SK-N-SH (cell line): Measurements from ENCODE around the gene SPTBN1. TPM values are rescaled to one million over a fixed set of nuclear protein-coding genes. Genes with fewer than 3 reads are reported as not detected.

Experiments used
- CTCF ChIA-PET: fragments of 300-600, 350-600 bp; formaldehyde crosslinking; extraction: SDS; loops from one replicate; lab custom pipeline; 2021; lab: Yijun Ruan, JAX
- POLR2A ChIA-PET: fragments of 350-600 bp; sonication (Branson Sonifier 250); formaldehyde crosslinking; extraction: SDS; loops from one replicate; lab custom pipeline; 2020; ENCODE audit warnings: antibody characterized with exemption, inconsistent platforms; lab: Yijun Ruan, JAX
- DNase-seq: peaks from one replicate; pipeline ENCODE4 v3.0.0; 2012
- H2AFZ ChIP-seq: fragments of 200-600 bp; sonication (generic); 2 replicates; pipeline ENCODE4 v1.8.1; 2016; ENCODE audit warnings: antibody characterized with exemption, mild to moderate bottlenecking, low read depth
- H3F3A ChIP-seq: fragments of 200-600 bp; sonication (generic); replicated peaks from 2 replicates; pipeline ENCODE3; 2016; ENCODE audit warnings: antibody characterized with exemption, mild to moderate bottlenecking; ENCODE audit not compliant: insufficient read depth
- H3K27ac ChIP-seq, 2 experiments: fragments of 200-500 bp in 1 of 2; fragments of 200-600 bp in 1 of 2; sonication (Bioruptor generic) in 1 of 2; sonication (generic), shearing (Covaris generic) in 1 of 2; 2 replicates each; pipeline versions ENCODE4 v1.5.1 to v1.6.1; 2014 to 2016; ENCODE audit warnings: low read depth in 2 of 2, inconsistent platforms in 1 of 2, low read length in 1 of 2, mild to moderate bottlenecking in 1 of 2, mixed read lengths in 1 of 2
- H3K27me3 ChIP-seq: fragments of 200-600 bp; sonication (generic), shearing (Covaris generic); 2 replicates; pipeline ENCODE4 v1.6.1; 2016; ENCODE audit warnings: mixed run types; ENCODE audit not compliant: insufficient read depth
- H3K36me3 ChIP-seq, 2 experiments: fragments of 200-500 bp in 1 of 2; fragments of 200-600 bp in 1 of 2; sonication (Bioruptor generic) in 1 of 2; sonication (generic) in 1 of 2; replicated peaks in 1 of 2; 2 replicates each; pipeline versions ENCODE3 to v1.5.1; 2014 to 2016; ENCODE audit warnings: low read length in 1 of 2, mild to moderate bottlenecking in 1 of 2; ENCODE audit not compliant: insufficient read depth in 2 of 2, control insufficient read depth in 1 of 2
- H3K4me1 ChIP-seq, 2 experiments: fragments of 200-500 bp in 1 of 2; fragments of 200-600 bp in 1 of 2; sonication (Bioruptor generic) in 1 of 2; sonication (generic), shearing (Covaris generic) in 1 of 2; 2 replicates each; pipeline versions ENCODE4 v1.5.1 to v1.6.1; 2014 to 2016; ENCODE audit warnings: low read depth in 1 of 2, low read length in 1 of 2, mixed run types in 1 of 2; ENCODE audit not compliant: insufficient read depth in 2 of 2, control insufficient read depth in 1 of 2
- H3K4me2 ChIP-seq: fragments of 200-600 bp; sonication (generic), shearing (Covaris generic); 2 replicates; pipeline ENCODE4 v1.6.1; 2017; ENCODE audit warnings: mixed run types
- H3K4me3 ChIP-seq, 2 experiments: fragments of 200-500 bp in 1 of 2; fragments of 200-600 bp in 1 of 2; sonication (Bioruptor generic) in 1 of 2; sonication (generic), shearing (Covaris generic) in 1 of 2; 2 replicates each; pipeline versions ENCODE4 v1.5.1 to v1.8.1; 2014 to 2016; ENCODE audit warnings: low read depth in 2 of 2, inconsistent platforms in 1 of 2, low read length in 1 of 2, mild to moderate bottlenecking in 1 of 2, mixed read lengths in 1 of 2, moderate library complexity in 1 of 2
- H3K79me2 ChIP-seq: fragments of 200-600 bp; sonication (generic); 2 replicates; pipeline ENCODE4 v1.8.1; 2017; ENCODE audit warnings: mild to moderate bottlenecking; ENCODE audit not compliant: insufficient read depth
- H3K9ac ChIP-seq: fragments of 200-600 bp; sonication (generic); 2 replicates; pipeline ENCODE4 v1.6.1; 2017; ENCODE audit warnings: mixed run types
- H3K9me2 ChIP-seq: fragments of 200-600 bp; sonication (generic); 2 replicates; pipeline ENCODE4 v1.6.1; 2017; ENCODE audit warnings: mixed run types
- H3K9me3 ChIP-seq: fragments of 200-600 bp; sonication (generic); 2 replicates; pipeline ENCODE4 v1.6.1; 2017; ENCODE audit warnings: mixed run types, mild to moderate bottlenecking, moderate library complexity
- H4K20me1 ChIP-seq: fragments of 200-600 bp; sonication (generic); 2 replicates; pipeline ENCODE4 v1.6.1; 2017; ENCODE audit warnings: mild to moderate bottlenecking, mixed run types; ENCODE audit not compliant: insufficient read depth
- EP300 ChIP-seq, 2 experiments: IDR thresholded peaks; 2 replicates each; pipeline versions ENCODE4 v1.4.0 to v1.6.1; 2012; ENCODE audit warnings: borderline replicate concordance in 1 of 2, low read depth in 1 of 2, low read length in 1 of 2
- EZH2phosphoT487 ChIP-seq: fragments of 200-600 bp; sonication (generic); IDR thresholded peaks from 2 replicates; pipeline ENCODE4 v1.6.1; 2017; ENCODE audit warnings: low read depth, mixed run types, mild to moderate bottlenecking, antibody characterized with exemption, moderate library complexity, borderline replicate concordance
- GABPA ChIP-seq: IDR thresholded peaks from 2 replicates; pipeline ENCODE4 v1.4.0; 2012; ENCODE audit warnings: low read depth, mild to moderate bottlenecking
- GATA2 ChIP-seq: sonication (generic); formaldehyde crosslinking; IDR thresholded peaks from 2 replicates; pipeline ENCODE4 v1.5.0; 2020; ENCODE audit warnings: mild to moderate bottlenecking, missing genetic modification reagents
- JUND ChIP-seq: IDR thresholded peaks from 2 replicates; pipeline ENCODE4 v1.4.0; 2012
- MEF2A ChIP-seq: IDR thresholded peaks from 2 replicates; pipeline ENCODE4 v1.4.0; 2012; ENCODE audit warnings: low read depth, borderline replicate concordance
- RAD21 ChIP-seq: IDR thresholded peaks from 2 replicates; pipeline ENCODE4 v1.6.1; 2012; ENCODE audit warnings: mild to moderate bottlenecking, low read length
- RCOR1 ChIP-seq: fragments of 150-350 bp; IDR thresholded peaks from 2 replicates; pipeline ENCODE4 v1.6.1; 2017; ENCODE audit warnings: antibody characterized with exemption, low read length
- REST ChIP-seq: IDR thresholded peaks from 2 replicates; pipeline ENCODE4 v1.6.1; 2012; ENCODE audit warnings: mild to moderate bottlenecking, low read depth, low read length, moderate library complexity
- RFX5 ChIP-seq: IDR thresholded peaks from 2 replicates; pipeline ENCODE4 v1.6.1; 2012; ENCODE audit warnings: mild to moderate bottlenecking, improper control_type of control experiment, low read length
- SMC3 ChIP-seq: IDR thresholded peaks from 2 replicates; pipeline ENCODE4 v1.6.1; 2012; ENCODE audit warnings: low read depth, low read length, improper control_type of control experiment
- TCF12 ChIP-seq: IDR thresholded peaks from 2 replicates; pipeline ENCODE4 v1.4.0; 2012
- TEAD4 ChIP-seq: IDR thresholded peaks from 2 replicates; pipeline ENCODE4 v1.4.0; 2012; ENCODE audit warnings: mild to moderate bottlenecking, borderline replicate concordance; ENCODE audit not compliant: insufficient read depth
- USF1 ChIP-seq: IDR thresholded peaks from 2 replicates; pipeline ENCODE4 v1.4.0; 2012; ENCODE audit warnings: low read depth, borderline replicate concordance
- YY1 ChIP-seq: IDR thresholded peaks from 2 replicates; pipeline ENCODE4 v1.4.0; 2012; ENCODE audit warnings: low read depth, mild to moderate bottlenecking
- WGBS: methylation state at CpG from one replicate; pipeline ENCODE4 v1.1.6; 2017; ENCODE audit warnings: low lambda C conversion rate; 5-methylcytosine and 5-hydroxymethylcytosine counted together
- polyA plus RNA-seq, 3 experiments: library from polyadenylated mRNA; depleted of rRNA; stranded (reverse); fragments of >200 nt; gene quantifications; 2 replicates each; pipeline ENCODE4 v1.2.3, GENCODE V29; 2012
- TF ChIP-seq, protein P1 (sequence below): fragments of 200-600 bp; sonication (generic); IDR thresholded peaks from 2 replicates; pipeline ENCODE4 v1.6.1; 2017; ENCODE audit warnings: antibody characterized with exemption, mild to moderate bottlenecking, moderate library complexity
- TF ChIP-seq, protein P2 (sequence below): IDR thresholded peaks from 2 replicates; pipeline ENCODE4 v1.4.0; 2012; ENCODE audit warnings: low read depth

The SPTBN1 gene
- polyA plus RNA-seq, 1 of the 3 experiments (the other 2 are of a cell fraction): 29.1 TPM

GRCh38 chr2:54577944-54578647 lies 122.0 kb downstream of the SPTBN1 start:
- H3K9ac ChIP-seq: no peak overlapping the region
- no peaks in the 10 kb centered on the region for H3K27me3 ChIP-seq
- H4K20me1 ChIP-seq: peaks cover 74% of the 10 kb centered on the region
- WGBS: 62% methylated on average over 6 of the region's 6 CpGs
- CTCF ChIA-PET: interaction anchor here (0.8 kb wide), 1 partner anchor 196 kb away, joined by 3 read pairs; no protein-coding TSS in a partner anchor
- TF ChIP-seq JUND: no peak
- no peak for TF ChIP-seq RFX5
- no peak for TF ChIP-seq EP300 (IDR thresholded peaks at IDR 0.05; ENCODE audit: borderline replicate concordance in 1 of 2, low read depth in 1 of 2, low read length in 1 of 2)
- TF ChIP-seq TCF12: no peak
- no peak for TF ChIP-seq SMC3
- TF ChIP-seq RCOR1: no peak
- TF ChIP-seq TEAD4: no peak
- TF ChIP-seq, protein P1, sequence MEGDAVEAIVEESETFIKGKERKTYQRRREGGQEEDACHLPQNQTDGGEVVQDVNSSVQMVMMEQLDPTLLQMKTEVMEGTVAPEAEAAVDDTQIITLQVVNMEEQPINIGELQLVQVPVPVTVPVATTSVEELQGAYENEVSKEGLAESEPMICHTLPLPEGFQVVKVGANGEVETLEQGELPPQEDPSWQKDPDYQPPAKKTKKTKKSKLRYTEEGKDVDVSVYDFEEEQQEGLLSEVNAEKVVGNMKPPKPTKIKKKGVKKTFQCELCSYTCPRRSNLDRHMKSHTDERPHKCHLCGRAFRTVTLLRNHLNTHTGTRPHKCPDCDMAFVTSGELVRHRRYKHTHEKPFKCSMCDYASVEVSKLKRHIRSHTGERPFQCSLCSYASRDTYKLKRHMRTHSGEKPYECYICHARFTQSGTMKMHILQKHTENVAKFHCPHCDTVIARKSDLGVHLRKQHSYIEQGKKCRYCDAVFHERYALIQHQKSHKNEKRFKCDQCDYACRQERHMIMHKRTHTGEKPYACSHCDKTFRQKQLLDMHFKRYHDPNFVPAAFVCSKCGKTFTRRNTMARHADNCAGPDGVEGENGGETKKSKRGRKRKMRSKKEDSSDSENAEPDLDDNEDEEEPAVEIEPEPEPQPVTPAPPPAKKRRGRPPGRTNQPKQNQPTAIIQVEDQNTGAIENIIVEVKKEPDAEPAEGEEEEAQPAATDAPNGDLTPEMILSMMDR: no peak
- TF ChIP-seq YY1: no peak
- TF ChIP-seq GATA2 (CRISPR knock-in tag): no peak
- TF ChIP-seq, protein P2, sequence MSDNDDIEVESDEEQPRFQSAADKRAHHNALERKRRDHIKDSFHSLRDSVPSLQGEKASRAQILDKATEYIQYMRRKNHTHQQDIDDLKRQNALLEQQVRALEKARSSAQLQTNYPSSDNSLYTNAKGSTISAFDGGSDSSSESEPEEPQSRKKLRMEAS: no peak
- TF ChIP-seq EZH2phosphoT487: no peak
- TF ChIP-seq GABPA: no peak
- TF ChIP-seq RAD21: no peak
- H3K79me2 ChIP-seq: peaks cover 96% of the 10 kb centered on the region
- no peak for DNase-seq
- peak overlapping the region in 1 of 2 experiments; percentile 48; a peak in 2 of 4 replicates for H3K27ac ChIP-seq
- H3F3A ChIP-seq: peaks cover 8% of the 10 kb centered on the region
- H3K4me3 ChIP-seq: no peak overlapping the region
- H3K4me2 ChIP-seq: no peak overlapping the region
- no peaks in the 10 kb centered on the region for H3K9me3 ChIP-seq
- POLR2A ChIA-PET: no interaction called here
- H3K36me3 ChIP-seq: peaks cover 5 to 6% of the 10 kb centered on the region in 2 experiments
- H2AFZ ChIP-seq: no peak overlapping the region
- peaks cover 32 to 37% of the 10 kb centered on the region in 2 experiments for H3K4me1 ChIP-seq
- no peaks in the 10 kb centered on the region for H3K9me2 ChIP-seq

GRCh38 chr2:54578648-54579045 lies 122.5 kb downstream of the SPTBN1 start:
- POLR2A ChIA-PET: no interaction called here
- Histone ChIP-seq H3F3A (peaks cover 6% of the 10 kb centered on the region), H3K27ac (peak overlapping the region in 1 of 2 experiments; percentile 48; a peak in 2 of 4 replicates), H3K27me3 (no peaks in the 10 kb centered on the region), H2AFZ (no peak overlapping the region), H3K36me3 (peaks cover 6% of the 10 kb centered on the region in 2 experiments), H3K79me2 (peaks cover 96% of the 10 kb centered on the region), H3K4me1 (peaks cover 28 to 32% of the 10 kb centered on the region in 2 experiments), H3K9ac (no peak overlapping the region), H3K4me3 (no peak overlapping the region), H3K9me2 (no peaks in the 10 kb centered on the region), H4K20me1 (peaks cover 69% of the 10 kb centered on the region), H3K9me3 (no peaks in the 10 kb centered on the region), H3K4me2 (no peak overlapping the region)
- TF ChIP-seq EP300 (IDR thresholded peaks at IDR 0.05; ENCODE audit: borderline replicate concordance in 1 of 2, low read depth in 1 of 2, low read length in 1 of 2) (no peak), EZH2phosphoT487 (no peak), JUND (no peak), REST (no peak), USF1 (no peak), MEF2A (no peak)
- CTCF ChIA-PET: no interaction called here
- no peak for DNase-seq
